GM11168 (cell line): ENCODE data around the gene PGPEP1.
"Not testable (repeated sequence)": the region's sequence is repeated elsewhere in the genome, so short reads cannot be mapped to it uniquely, and the experiment has no call there.

Experiments used
- in situ Hi-C: fragments of 300-500 bp; cut with MboI; formaldehyde crosslinking; loops from one replicate; pipeline ENCODE4 v1.12.0; 2022; ENCODE audit warnings: low sequenced_read_pairs; ENCODE audit not compliant: unreplicated experiment

Gene PGPEP1

GRCh38 chr19:18328340-18329034 is 11.9 kb upstream of the PGPEP1 start:
- in situ Hi-C loops: no loop called here

GRCh38 chr19:18329035-18329376 is 11.4 kb upstream of the PGPEP1 start:
- in situ Hi-C loops: no loop called here

GRCh38 chr19:18330868-18331267 is 9.5 kb upstream of the PGPEP1 start:
- in situ Hi-C loops: no loop called here

GRCh38 chr19:18332917-18333530 is 7.4 kb upstream of the PGPEP1 start:
- in situ Hi-C loops: no loop called here

- in situ Hi-C loops: no loop called here
These were observed 6.7 kb upstream of the PGPEP1 start for GRCh38 chr19:18333680-18334079.

GRCh38 chr19:18336121-18336520 is 4.3 kb upstream of the PGPEP1 start:
- in situ Hi-C loops: no loop called here

GRCh38 chr19:18338541-18338940 is 1.9 kb upstream of the PGPEP1 start:
- in situ Hi-C loops: no loop called here

- in situ Hi-C loops: loop anchor here (5.0 kb wide), 1 partner anchor 68 kb away; no protein-coding TSS in a partner anchor
These were observed 675 bp upstream of the PGPEP1 start for GRCh38 chr19:18339723-18340122.

GRCh38 chr19:18340990-18341868 is 831 bp downstream of the PGPEP1 start:
- in situ Hi-C loops: loop anchor here (5.0 kb wide), 1 partner anchor 66 kb away; no protein-coding TSS in a partner anchor

- in situ Hi-C loops: loop anchor here (5.0 kb wide), 1 partner anchor 65 kb away; no protein-coding TSS in a partner anchor
These were observed 1.8 kb downstream of the PGPEP1 start for GRCh38 chr19:18342090-18342632.

GRCh38 chr19:18344582-18344950 is 4.2 kb downstream of the PGPEP1 start:
- in situ Hi-C loops: loop anchor here (5.0 kb wide), 1 partner anchor 63 kb away; no protein-coding TSS in a partner anchor

- in situ Hi-C loops: no loop called here
These were observed 4.9 kb downstream of the PGPEP1 start for GRCh38 chr19:18345296-18345695.

GRCh38 chr19:18346091-18346490 is 5.7 kb downstream of the PGPEP1 start:
- in situ Hi-C loops: no loop called here

- in situ Hi-C loops: no loop called here
These were observed 7.8 kb downstream of the PGPEP1 start for GRCh38 chr19:18348171-18348570.

GRCh38 chr19:18348818-18349339 is 8.5 kb downstream of the PGPEP1 start:
- in situ Hi-C loops: not testable (repeated sequence)

- in situ Hi-C loops: no loop called here
These were observed 9.2 kb downstream of the PGPEP1 start for GRCh38 chr19:18349524-18350128.

GRCh38 chr19:18350490-18350889 is 10.1 kb downstream of the PGPEP1 start:
- in situ Hi-C loops: no loop called here

- in situ Hi-C loops: no loop called here
These were observed 11.1 kb downstream of the PGPEP1 start for GRCh38 chr19:18351544-18351943.

- in situ Hi-C loops: no loop called here
These were observed 13.1 kb downstream of the PGPEP1 start for GRCh38 chr19:18353378-18354005.

GRCh38 chr19:18354743-18355142 is 14.3 kb downstream of the PGPEP1 start:
- in situ Hi-C loops: not testable (repeated sequence)
